ENCODE results near the gene HLTF.

HLTF gene

GRCh38 chr3:149090461-149090860 lies 4.1 kb upstream of the HLTF start:
- no peak for DNase-seq (ENCODE audit: low read depth, low spot score)
- no peak overlapping the region for H3K27ac ChIP-seq

- no peak overlapping the region for H3K27ac ChIP-seq
- no peak for DNase-seq (ENCODE audit: low read depth, low spot score)
Observed at GRCh38 chr3:149089395-149089794, 3.1 kb upstream of the HLTF start.

GRCh38 chr3:149087208-149087607 lies 875 bp upstream of the HLTF start:
- H3K27ac ChIP-seq: no peak overlapping the region
- DNase-seq (ENCODE audit: low read depth, low spot score): no peak

- DNase-seq (ENCODE audit: low read depth, low spot score): no peak
- H3K27ac ChIP-seq: no peak overlapping the region
Observed at GRCh38 chr3:149085828-149086231, 503 bp downstream of the HLTF start.

GRCh38 chr3:149081772-149082171 lies 4.6 kb downstream of the HLTF start:
- no peak for DNase-seq (ENCODE audit: low read depth, low spot score)
- no peak overlapping the region for H3K27ac ChIP-seq

GRCh38 chr3:149080699-149081091 lies 5.6 kb downstream of the HLTF start:
- peak; percentile 29 for DNase-seq (ENCODE audit: low read depth, low spot score)
- H3K27ac ChIP-seq: no peak overlapping the region

- no peak overlapping the region for H3K27ac ChIP-seq
- DNase-seq (ENCODE audit: low read depth, low spot score): no peak
Observed at GRCh38 chr3:149080011-149080698, 6.2 kb downstream of the HLTF start.

- no peak for DNase-seq (ENCODE audit: low read depth, low spot score)
- no peak overlapping the region for H3K27ac ChIP-seq
Observed at GRCh38 chr3:149077628-149078027, 8.7 kb downstream of the HLTF start.

GRCh38 chr3:149067883-149068282 lies 18.4 kb downstream of the HLTF start:
- H3K27ac ChIP-seq: no peak overlapping the region
- no peak for DNase-seq (ENCODE audit: low read depth, low spot score)

GRCh38 chr3:149061776-149062175 lies 24.6 kb downstream of the HLTF start:
- no peak overlapping the region for H3K27ac ChIP-seq
- DNase-seq (ENCODE audit: low read depth, low spot score): no peak

GRCh38 chr3:149058602-149059001 lies 27.7 kb downstream of the HLTF start:
- H3K27ac ChIP-seq: no peak overlapping the region
- no peak for DNase-seq (ENCODE audit: low read depth, low spot score)

- no peak for DNase-seq (ENCODE audit: low read depth, low spot score)
- no peak overlapping the region for H3K27ac ChIP-seq
Observed at GRCh38 chr3:149058198-149058597, 28.1 kb downstream of the HLTF start.

GRCh38 chr3:149055575-149055974 lies 30.8 kb downstream of the HLTF start:
- H3K27ac ChIP-seq: no peak overlapping the region
- DNase-seq (ENCODE audit: low read depth, low spot score): no peak

- H3K27ac ChIP-seq: no peak overlapping the region
- DNase-seq (ENCODE audit: low read depth, low spot score): no peak
Observed at GRCh38 chr3:149044339-149045083, 41.8 kb downstream of the HLTF start.

GRCh38 chr3:149042789-149043386 lies 43.4 kb downstream of the HLTF start:
- peak; percentile 29 for DNase-seq (ENCODE audit: low read depth, low spot score)
- H3K27ac ChIP-seq: peak overlapping the region; percentile 28

- no peak for DNase-seq (ENCODE audit: low read depth, low spot score)
- no peak overlapping the region for H3K27ac ChIP-seq
Observed at GRCh38 chr3:149038322-149038721, 48.0 kb downstream of the HLTF start.

GRCh38 chr3:149037684-149038083 lies 48.6 kb downstream of the HLTF start:
- DNase-seq (ENCODE audit: low read depth, low spot score): no peak
- H3K27ac ChIP-seq: no peak overlapping the region

GRCh38 chr3:149031096-149031495 lies 55.2 kb downstream of the HLTF start:
- no peak for DNase-seq (ENCODE audit: low read depth, low spot score)
- no peak overlapping the region for H3K27ac ChIP-seq

GRCh38 chr3:149026718-149027117 lies 59.6 kb downstream of the HLTF start:
- H3K27ac ChIP-seq: no peak overlapping the region
- DNase-seq (ENCODE audit: low read depth, low spot score): no peak

GRCh38 chr3:149023951-149024350 lies 62.4 kb downstream of the HLTF start:
- no peak overlapping the region for H3K27ac ChIP-seq
- DNase-seq (ENCODE audit: low read depth, low spot score): no peak

- DNase-seq (ENCODE audit: low read depth, low spot score): no peak
- no peak overlapping the region for H3K27ac ChIP-seq
Observed at GRCh38 chr3:149021830-149022229, 64.5 kb downstream of the HLTF start.

All from epithelial cell of prostate (primary cell).